Naive thymus-derived CD4-positive, alpha-beta T cell (primary cell): ENCODE data around the gene SLC25A41. TPM values are rescaled to one million over a fixed set of nuclear protein-coding genes. Genes with fewer than 3 reads are reported as not detected.
A peak's percentile ranks its signal among the peaks of the same experiment; 100 is the strongest.

Experiments
- ATAC-seq: fragments of 150-1000 bp; cut with Tn5 transposase; 2 replicates; pipeline ENCODE4 v1.10.0; 2021; ENCODE audit warnings: mild to moderate bottlenecking, moderate library complexity
- CTCF ChIA-PET: fragments of 350-600 bp; sonication (Branson Sonifier 250); formaldehyde crosslinking; loops from one replicate; lab custom pipeline; 2021; ENCODE audit warnings: antibody characterized with exemption; lab: Charles Lee
- POLR2A ChIA-PET: fragments of 350-600 bp; sonication (Branson Sonifier 250); formaldehyde crosslinking; loops from one replicate; lab custom pipeline; 2021; ENCODE audit warnings: antibody characterized with exemption, inconsistent platforms; lab: Charles Lee
- DNase-seq, 9 donors: peaks; one replicate each; pipeline versions ENCODE4 v3.0.0 to v3.0.0-alpha.2; 2020 to 2022; ENCODE audit warnings: mixed read lengths in 1 of 9
- H3K27ac ChIP-seq: one replicate; pipeline ENCODE4 v1.7.0; 2013; ENCODE audit warnings: mild to moderate bottlenecking, low read depth, low read length, moderate library complexity
- H3K27me3 ChIP-seq, 2 donors: one replicate each; pipeline ENCODE4 v1.7.0; 2013; ENCODE audit warnings: low read length in 2 of 2, mild to moderate bottlenecking in 2 of 2, moderate library complexity in 2 of 2; ENCODE audit not compliant: control insufficient read depth in 2 of 2, insufficient read depth in 2 of 2
- H3K36me3 ChIP-seq, 3 experiments: 1 replicate in 2 of 3; 2 replicates in 1 of 3; pipeline ENCODE4 v1.7.0; 2013; ENCODE audit warnings: low read length in 3 of 3, mild to moderate bottlenecking in 3 of 3, moderate library complexity in 1 of 3; ENCODE audit not compliant: insufficient read depth in 3 of 3, control insufficient read depth in 2 of 3
- H3K4me1 ChIP-seq, 2 donors: one replicate each; pipeline ENCODE4 v1.7.0; 2013; ENCODE audit warnings: low read length in 2 of 2, mild to moderate bottlenecking in 2 of 2, moderate library complexity in 1 of 2; ENCODE audit not compliant: control insufficient read depth in 2 of 2, insufficient read depth in 2 of 2
- H3K4me3 ChIP-seq: 2 replicates; pipeline ENCODE4 v1.7.0; 2013; ENCODE audit warnings: mild to moderate bottlenecking, low read length
- H3K9me3 ChIP-seq, 3 experiments: 1 replicate in 2 of 3; 2 replicates in 1 of 3; pipeline ENCODE4 v1.7.0; 2013; ENCODE audit warnings: low read length in 3 of 3; ENCODE audit not compliant: control insufficient read depth in 2 of 3
- H3K27ac Mint-ChIP-seq, 9 donors: one replicate each; pipeline ENCODE4 v1.8.0; 2020 to 2022; ENCODE audit warnings: mixed read lengths in 9 of 9, mild to moderate bottlenecking in 8 of 9, moderate library complexity in 5 of 9, inconsistent platforms in 2 of 9
- H3K27me3 Mint-ChIP-seq, 5 donors: one replicate each; pipeline ENCODE4 v1.8.0; 2021 to 2022; ENCODE audit warnings: mixed read lengths in 5 of 5, mild to moderate bottlenecking in 1 of 5
- H3K36me3 Mint-ChIP-seq, 5 donors: one replicate each; pipeline ENCODE4 v1.8.0; 2020 to 2022; ENCODE audit warnings: mixed read lengths in 5 of 5, mild to moderate bottlenecking in 3 of 5, inconsistent platforms in 1 of 5
- H3K4me1 Mint-ChIP-seq, 7 donors: one replicate each; pipeline ENCODE4 v1.8.0; 2020 to 2022; ENCODE audit warnings: mixed read lengths in 7 of 7, mild to moderate bottlenecking in 3 of 7, inconsistent platforms in 1 of 7
- H3K4me3 Mint-ChIP-seq, 10 donors: one replicate each; pipeline ENCODE4 v1.8.0; 2020 to 2022; ENCODE audit warnings: mild to moderate bottlenecking in 10 of 10, mixed read lengths in 10 of 10, moderate library complexity in 6 of 10, inconsistent platforms in 2 of 10
- H3K9me3 Mint-ChIP-seq, 11 donors: one replicate each; pipeline ENCODE4 v1.8.0; 2020 to 2022; ENCODE audit warnings: mixed read lengths in 11 of 11, mild to moderate bottlenecking in 4 of 11, inconsistent platforms in 1 of 11, moderate library complexity in 1 of 11
- intact Hi-C, 2 donors: fragments of 100-400 bp; cut with micrococcal nuclease; formaldehyde crosslinking; loops; one replicate each; pipeline ENCODE4 v1.15.1; 2023
- polyA plus RNA-seq, 2 donors: library from polyadenylated mRNA; unstranded; fragments of 300-500 nt; fragmentation: Illumina TruSeq; gene quantifications; one replicate each; pipeline ENCODE4 v1.2.3, GENCODE V29; 2021
- total RNA-seq, 6 experiments: library from RNA in 5 of 6; stranded (reverse) in 5 of 6; gene quantifications; 1 replicate in 5 of 6; 2 replicates in 1 of 6; pipeline ENCODE4 v1.2.3 and lab custom pipeline; 2021 to 2026

Gene SLC25A41
- total and polyA plus RNA-seq, 7 experiments from 2014 or later, result 0.32 TPM; not detected in 6

DNA sequence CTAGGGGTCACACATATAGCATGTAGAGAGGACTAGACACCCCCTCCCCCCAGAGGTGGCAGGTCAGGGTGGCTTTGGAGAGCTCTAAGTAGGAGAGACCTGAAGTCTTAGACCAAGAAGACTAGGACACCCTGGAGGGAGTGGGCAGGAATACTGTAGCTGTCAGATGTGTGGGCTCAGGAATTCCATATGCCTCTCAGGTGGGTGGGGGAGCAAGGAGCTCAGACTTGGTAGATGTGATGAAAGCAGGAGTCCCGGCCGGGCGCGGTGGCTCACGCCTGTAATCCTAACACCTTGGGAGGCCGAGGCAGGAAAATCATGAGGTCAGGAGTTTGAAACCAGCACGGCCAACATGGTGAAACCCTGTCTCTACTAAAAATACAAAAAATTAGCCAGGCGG lies 32.1 kb upstream of the SLC25A41 start:
- CTCF ChIA-PET, result interaction anchor here (0.5 kb wide), 1 partner anchor 140 kb away, joined by 3 read pairs; no protein-coding TSS in a partner anchor
- POLR2A ChIA-PET, result interaction anchor here (4.3 kb wide), 1 partner anchor 16 kb away, joined by 24 read pairs; the partner anchor contains the start of gene DENND1C
- peaks cover 0 to 19% (median 8%) of the 10 kb centered on the region in 5 donors for H3K36me3 Mint-ChIP-seq

GRCh38 chr19:6465006-6465405 lies 31.4 kb upstream of the SLC25A41 start:
- Histone ChIP-seq H3K4me1 (peaks cover 0 to 4% of the 10 kb centered on the region in 2 donors), H3K4me3 (no peak overlapping the region), H3K27me3 (no peaks in the 10 kb centered on the region), H3K9me3 (no peaks in the 10 kb centered on the region), H3K27ac (peak overlapping the region; percentile 64), H3K36me3 (peaks cover 0 to 35% (median 0%) of the 10 kb centered on the region in 3 experiments)
- Mint-ChIP-seq H3K27me3 (peaks cover 0 to 8% (median 0%) of the 10 kb centered on the region in 5 donors), H3K27ac (peak overlapping the region in 8 of 9 donors; percentile 68 to 85 (median 78)), H3K4me3 (peak overlapping the region; percentile 23 to 84 (median 74)), H3K4me1 (peaks cover 4 to 28% (median 25%) of the 10 kb centered on the region in 7 donors), H3K36me3 (peaks cover 0 to 15% (median 5%) of the 10 kb centered on the region in 5 donors), H3K9me3 (peaks cover 0 to under 1% (median 0%) of the 10 kb centered on the region in 11 donors)
- ATAC-seq (no peak), DNase-seq (no peak)
- POLR2A ChIA-PET, result interaction anchor here (4.3 kb wide), 1 partner anchor 17 kb away, joined by 24 read pairs; the partner anchor contains the start of gene DENND1C
- intact Hi-C loops, result no loop called here
- CTCF ChIA-PET, result no interaction called here

More for the DNA sequence above, 32.1 kb upstream of the SLC25A41 start:
- Mint-ChIP-seq H3K4me1 (peaks cover 3 to 23% (median 18%) of the 10 kb centered on the region in 7 donors), H3K9me3 (no peaks in the 10 kb centered on the region), H3K27ac (peak overlapping the region in 6 of 9 donors; percentile 52 to 85 (median 77)), H3K27me3 (peaks cover 0 to 8% (median 0%) of the 10 kb centered on the region in 5 donors), H3K4me3 (peak overlapping the region in 3 of 10 donors; percentile 13 to 81 (median 68))
- no peak for DNase-seq
- H3K27me3 ChIP-seq, result no peaks in the 10 kb centered on the region
- H3K36me3 ChIP-seq, result peaks cover 0 to 42% (median 0%) of the 10 kb centered on the region in 3 experiments
- ATAC-seq, result no peak
- intact Hi-C loops, result no loop called here
- H3K4me3 ChIP-seq, result no peak overlapping the region
- peaks cover 0 to 4% of the 10 kb centered on the region in 2 donors for H3K4me1 ChIP-seq
- no peaks in the 10 kb centered on the region for H3K9me3 ChIP-seq
- no peak overlapping the region for H3K27ac ChIP-seq

DNA sequence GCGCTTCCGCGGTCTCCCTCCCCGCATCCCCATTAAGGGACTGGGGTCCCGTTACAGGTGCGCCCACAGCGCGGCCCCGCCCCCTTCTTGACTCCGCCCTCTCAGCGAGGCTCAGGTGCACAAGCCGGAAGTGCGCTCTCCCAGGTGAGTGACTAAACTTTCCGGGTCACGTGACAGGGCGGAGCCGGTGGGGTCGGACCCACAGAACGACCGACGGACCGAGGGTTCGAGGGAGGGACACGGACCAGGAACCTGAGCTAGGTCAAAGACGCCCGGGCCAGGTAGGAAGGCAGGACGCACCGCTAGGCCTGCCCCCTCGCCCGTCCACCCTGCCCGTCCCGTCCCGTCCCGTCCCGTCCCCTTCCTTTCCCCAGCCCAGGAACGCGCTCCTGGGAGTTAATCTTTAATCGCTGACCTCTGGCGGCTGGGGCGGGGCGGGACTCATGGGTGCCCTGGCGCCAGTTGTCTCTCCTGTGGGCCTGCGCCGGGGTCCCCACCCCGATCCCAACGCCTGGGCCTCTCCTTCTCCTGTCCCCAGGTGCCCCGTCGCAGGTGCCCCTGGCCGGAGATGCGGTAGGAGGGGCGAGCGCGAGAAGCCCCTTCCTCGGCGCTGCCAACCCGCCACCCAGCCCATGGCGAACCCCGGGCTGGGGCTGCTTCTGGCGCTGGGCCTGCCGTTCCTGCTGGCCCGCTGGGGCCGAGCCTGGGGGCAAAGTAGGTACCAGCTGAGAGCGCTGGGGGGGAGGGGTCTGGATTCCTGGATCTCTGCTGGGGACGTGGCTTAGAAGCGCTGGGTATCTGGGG lies 30.7 kb upstream of the SLC25A41 start, which contains the start of gene CRB3:
Gene CRB3 (plus strand): TSS at position 202 of the 804 bp plus-strand sequence. CDS start 431 bp downstream, at position 633.
- CTCF ChIA-PET, result no interaction called here
- Histone ChIP-seq H3K9me3 (no peaks in the 10 kb centered on the region), H3K27me3 (no peaks in the 10 kb centered on the region), H3K4me3 (peak within 1 kb of the TSS; percentile 47), H3K27ac (peak within 1 kb of the TSS; percentile 64), H3K4me1 (peaks cover 0 to 4% of the 10 kb centered on the region in 2 donors), H3K36me3 (peaks cover 0 to 28% (median 0%) of the 10 kb centered on the region in 3 experiments)
- peaks cover 5 to 31% (median 27%) of the 10 kb centered on the region in 7 donors for H3K4me1 Mint-ChIP-seq
- peaks cover 0 to 1% (median 0%) of the 10 kb centered on the region in 11 donors for H3K9me3 Mint-ChIP-seq
- peaks cover 0 to 10% (median 4%) of the 10 kb centered on the region in 5 donors for H3K36me3 Mint-ChIP-seq
- ATAC-seq, result no peak
- DNase-seq, result peak; percentile 31 to 66 (median 57)
- H3K27me3 Mint-ChIP-seq, result peaks cover 0 to 8% (median 0%) of the 10 kb centered on the region in 5 donors
- intact Hi-C loops, result loop anchor here in 1 of 2 donors (5.0 kb wide), 1 partner anchor 1672 kb away; the partner anchor contains the start of gene FEM1A
- H3K27ac Mint-ChIP-seq, result peak within 1 kb of the TSS in 8 of 9 donors; percentile 73 to 88 (median 83)
- POLR2A ChIA-PET, result interaction anchor here (0.6 to 4.3 kb wide), 2 partner anchors 17 to 19 kb away, joined by 3 to 24 read pairs; partner anchors contain the start of gene DENND1C
- H3K4me3 Mint-ChIP-seq, result peak within 1 kb of the TSS; percentile 23 to 84 (median 82)

GRCh38 chr19:6460099-6460884 lies 26.7 kb upstream of the SLC25A41 start:
- intact Hi-C loops, result loop anchor here (1.0 to 5.0 kb wide), 14 partner anchors 21 to 1668 kb away; partner anchors contain the start of genes DENND1C (in 2 of the 2), CLPP (in 1 of the 2), FEM1A (in 1 of the 2) and GPR108 (in 1 of the 2)
- Mint-ChIP-seq H3K36me3 (peaks cover 9 to 19% (median 12%) of the 10 kb centered on the region in 5 donors), H3K9me3 (peaks cover 0 to 9% (median 2%) of the 10 kb centered on the region in 11 donors), H3K4me3 (peak overlapping the region; percentile 92 to 99 (median 98)), H3K4me1 (peaks cover 11 to 40% (median 34%) of the 10 kb centered on the region in 7 donors), H3K27ac (peak overlapping the region; percentile 83 to 96 (median 91)), H3K27me3 (peaks cover 0 to 8% (median 0%) of the 10 kb centered on the region in 5 donors)
- ChIA-PET CTCF (interaction anchor here (1.1 kb wide), 1 partner anchor 22 kb away, joined by 3 read pairs; the partner anchor contains the start of gene DENND1C), POLR2A (interaction anchor here (0.6 to 2.3 kb wide), 4 partner anchors 10 to 35 kb away, joined by 3 to 13 read pairs (median 8); partner anchors contain the start of genes DENND1C and KHSRP)
- H3K36me3 ChIP-seq, result peaks cover 0 to 14% (median 0%) of the 10 kb centered on the region in 3 experiments
- peak overlapping the region; percentile 83 for H3K27ac ChIP-seq
- ATAC-seq (peak; percentile 90), DNase-seq (peak; percentile 87 to 97 (median 96))
- H3K27me3 ChIP-seq, result no peaks in the 10 kb centered on the region
- peaks cover 0 to 3% (median 0%) of the 10 kb centered on the region in 3 experiments for H3K9me3 ChIP-seq
- peak overlapping the region; percentile 72 for H3K4me3 ChIP-seq
- peaks cover 0 to 4% of the 10 kb centered on the region in 2 donors for H3K4me1 ChIP-seq

GRCh38 chr19:6459262-6460098 lies 25.9 kb upstream of the SLC25A41 start, which contains the start of gene SLC25A23:
TSS of gene SLC25A23 (minus strand) at chr19:6459792. CDS start at chr19:6459628, 164 bp downstream.
- peak within 1 kb of the TSS; percentile 72 for H3K4me3 ChIP-seq
- DNase-seq (peak in 8 of 9 donors; percentile 20 to 70 (median 45)), ATAC-seq (peak; percentile 22)
- H3K27ac ChIP-seq, result peak within 1 kb of the TSS; percentile 83
- peaks cover 0 to 4% of the 10 kb centered on the region in 2 donors for H3K4me1 ChIP-seq
- Mint-ChIP-seq H3K9me3 (peaks cover 0 to 16% (median 8%) of the 10 kb centered on the region in 11 donors), H3K36me3 (peaks cover 10 to 27% (median 20%) of the 10 kb centered on the region in 5 donors), H3K4me1 (peaks cover 11 to 34% (median 28%) of the 10 kb centered on the region in 7 donors), H3K27me3 (peaks cover 0 to 2% (median 0%) of the 10 kb centered on the region in 5 donors), H3K4me3 (peak within 1 kb of the TSS; percentile 92 to 99 (median 98)), H3K27ac (peak within 1 kb of the TSS; percentile 83 to 96 (median 91))
- H3K9me3 ChIP-seq, result peaks cover 0 to 11% (median 0%) of the 10 kb centered on the region in 3 experiments
- POLR2A ChIA-PET, result interaction anchor here (0.5 to 2.3 kb wide), 4 partner anchors 22 to 84 kb away, joined by 3 to 13 read pairs (median 3); partner anchors contain the start of genes DENND1C and KHSRP
- peaks cover 0 to 22% (median 8%) of the 10 kb centered on the region in 3 experiments for H3K36me3 ChIP-seq
- intact Hi-C loops, result loop anchor here (1.0 to 5.0 kb wide), 14 partner anchors 22 to 1667 kb away; partner anchors contain the start of genes DENND1C (in 2 of the 2), CLPP (in 1 of the 2), FEM1A (in 1 of the 2) and GPR108 (in 1 of the 2)
- no peaks in the 10 kb centered on the region for H3K27me3 ChIP-seq
- CTCF ChIA-PET, result interaction anchor here (1.1 kb wide), 1 partner anchor 23 kb away, joined by 3 read pairs; the partner anchor contains the start of gene DENND1C
